ENCODE measurements around the gene PCCA. TPM values are rescaled to one million over a fixed set of nuclear protein-coding genes. Genes with fewer than 3 reads are reported as not detected.

PCCA gene
- total RNA-seq, 1 donor from 2014 or later = 66.8 TPM

GRCh38 chr13:100514788-100515409 lies 426.0 kb downstream of the PCCA start:
- TF ChIP-seq CTCF (IDR thresholded peaks at IDR 0.05; ENCODE audit: partially characterized antibody, unreplicated experiment) = peak; percentile 72
- Mint-ChIP-seq H3K36me3 (ENCODE audit: unreplicated experiment) (no peaks in the 10 kb centered on the region), H3K4me3 (ENCODE audit: unreplicated experiment) (no peak overlapping the region), H3K4me1 (ENCODE audit: low read depth, unreplicated experiment) (peaks cover 71% of the 10 kb centered on the region), H3K27ac (ENCODE audit: unreplicated experiment) (peak overlapping the region; percentile 70), H3K27me3 (ENCODE audit: unreplicated experiment) (peaks cover 2% of the 10 kb centered on the region), H3K9me3 (ENCODE audit: unreplicated experiment) (peaks cover 4% of the 10 kb centered on the region)
- DNase-seq = peak; percentile 87

- peaks cover 66% of the 10 kb centered on the region for H3K4me1 Mint-ChIP-seq (ENCODE audit: low read depth, unreplicated experiment)
- no peaks in the 10 kb centered on the region for H3K36me3 Mint-ChIP-seq (ENCODE audit: unreplicated experiment)
- peaks cover 4% of the 10 kb centered on the region for H3K9me3 Mint-ChIP-seq (ENCODE audit: unreplicated experiment)
- no peak for DNase-seq
- peak overlapping the region; percentile 14 for H3K27ac Mint-ChIP-seq (ENCODE audit: unreplicated experiment)
- TF ChIP-seq CTCF (IDR thresholded peaks at IDR 0.05; ENCODE audit: partially characterized antibody, unreplicated experiment) = no peak
- H3K4me3 Mint-ChIP-seq (ENCODE audit: unreplicated experiment) = peak overlapping the region; percentile 11
- H3K27me3 Mint-ChIP-seq (ENCODE audit: unreplicated experiment) = peaks cover 2% of the 10 kb centered on the region
Measured at GRCh38 chr13:100515410-100515800, 426.5 kb downstream of the PCCA start.

- H3K9me3 Mint-ChIP-seq (ENCODE audit: unreplicated experiment) = peaks cover 4% of the 10 kb centered on the region
- H3K4me1 Mint-ChIP-seq (ENCODE audit: low read depth, unreplicated experiment) = peaks cover 65% of the 10 kb centered on the region
- no peak for TF ChIP-seq CTCF (IDR thresholded peaks at IDR 0.05; ENCODE audit: partially characterized antibody, unreplicated experiment)
- H3K36me3 Mint-ChIP-seq (ENCODE audit: unreplicated experiment) = no peaks in the 10 kb centered on the region
- H3K27ac Mint-ChIP-seq (ENCODE audit: unreplicated experiment) = no peak overlapping the region
- H3K27me3 Mint-ChIP-seq (ENCODE audit: unreplicated experiment) = peaks cover 2% of the 10 kb centered on the region
- H3K4me3 Mint-ChIP-seq (ENCODE audit: unreplicated experiment) = no peak overlapping the region
- no peak for DNase-seq
Measured at GRCh38 chr13:100517135-100517534, 428.2 kb downstream of the PCCA start.

- no peak for DNase-seq
- peaks cover 2% of the 10 kb centered on the region for H3K27me3 Mint-ChIP-seq (ENCODE audit: unreplicated experiment)
- no peak overlapping the region for H3K27ac Mint-ChIP-seq (ENCODE audit: unreplicated experiment)
- H3K4me3 Mint-ChIP-seq (ENCODE audit: unreplicated experiment) = no peak overlapping the region
- H3K4me1 Mint-ChIP-seq (ENCODE audit: low read depth, unreplicated experiment) = peaks cover 66% of the 10 kb centered on the region
- H3K36me3 Mint-ChIP-seq (ENCODE audit: unreplicated experiment) = no peaks in the 10 kb centered on the region
- peaks cover 2% of the 10 kb centered on the region for H3K9me3 Mint-ChIP-seq (ENCODE audit: unreplicated experiment)
- TF ChIP-seq CTCF (IDR thresholded peaks at IDR 0.05; ENCODE audit: partially characterized antibody, unreplicated experiment) = no peak
Measured at GRCh38 chr13:100517728-100518127, 428.8 kb downstream of the PCCA start.

- no peak overlapping the region for H3K27ac Mint-ChIP-seq (ENCODE audit: unreplicated experiment)
Measured at GRCh38 chr13:100518394-100519062, 429.6 kb downstream of the PCCA start.

More at GRCh38 chr13:100518394-100519062, 429.6 kb downstream of the PCCA start:
- no peak for TF ChIP-seq CTCF (IDR thresholded peaks at IDR 0.05; ENCODE audit: partially characterized antibody, unreplicated experiment)
- no peak overlapping the region for H3K4me3 Mint-ChIP-seq (ENCODE audit: unreplicated experiment)
- H3K9me3 Mint-ChIP-seq (ENCODE audit: unreplicated experiment) = peaks cover 5% of the 10 kb centered on the region
- peaks cover 68% of the 10 kb centered on the region for H3K4me1 Mint-ChIP-seq (ENCODE audit: low read depth, unreplicated experiment)
- no peak for DNase-seq
- H3K36me3 Mint-ChIP-seq (ENCODE audit: unreplicated experiment) = no peaks in the 10 kb centered on the region
- H3K27me3 Mint-ChIP-seq (ENCODE audit: unreplicated experiment) = no peaks in the 10 kb centered on the region

Data from glutamatergic neuron (in vitro differentiated cells).